ENCODE measurements around the gene IL5RA. TPM values are rescaled to one million over a fixed set of nuclear protein-coding genes. Genes with fewer than 3 reads are reported as not detected.

Gene IL5RA
- total and polyA plus RNA-seq, 4 donors = 4.3 to 9.4 (median 6.9) TPM

- DNase-seq (ENCODE audit: low read depth in 4 of 6, low spot score in 6 of 6) = no peak
- Histone ChIP-seq H3K36me3 (ENCODE audit: control insufficient read depth, insufficient read depth, low read length) (no peaks in the 10 kb centered on the region), H3K9me3 (ENCODE audit: control insufficient read depth, insufficient read depth, low read length) (no peaks in the 10 kb centered on the region), H3K27me3 (ENCODE audit: control insufficient read depth, insufficient read depth, low read length) (no peaks in the 10 kb centered on the region), H3K27ac (ENCODE audit: low read depth, low read length) (no peak overlapping the region), H3K4me3 (ENCODE audit: low read depth, low read length) (no peak overlapping the region), H3K4me1 (ENCODE audit: control insufficient read depth, insufficient read depth, low read length) (no peaks in the 10 kb centered on the region)
- 33% methylated on average over 3 of the region's 11 CpGs for WGBS (ENCODE audit: insufficient coverage)
Measured at GRCh38 chr3:3109407-3110298, 521 bp downstream of the IL5RA start.

- Histone ChIP-seq H3K27me3 (ENCODE audit: control insufficient read depth, insufficient read depth, low read length) (no peaks in the 10 kb centered on the region), H3K9me3 (ENCODE audit: control insufficient read depth, insufficient read depth, low read length) (no peaks in the 10 kb centered on the region), H3K27ac (ENCODE audit: low read depth, low read length) (no peak overlapping the region), H3K36me3 (ENCODE audit: control insufficient read depth, insufficient read depth, low read length) (no peaks in the 10 kb centered on the region), H3K4me3 (ENCODE audit: low read depth, low read length) (no peak overlapping the region), H3K4me1 (ENCODE audit: control insufficient read depth, insufficient read depth, low read length) (no peaks in the 10 kb centered on the region)
- no peak for DNase-seq (ENCODE audit: low read depth in 4 of 6, low spot score in 6 of 6)
- WGBS (ENCODE audit: insufficient coverage) = no CpG with 5 or more reads among the region's 3 CpGs
Measured at GRCh38 chr3:3107858-3108257, 2.3 kb downstream of the IL5RA start.

GRCh38 chr3:3107181-3107580, 3.0 kb downstream of the IL5RA start:
- H3K36me3 ChIP-seq (ENCODE audit: control insufficient read depth, insufficient read depth, low read length) = no peaks in the 10 kb centered on the region
- no peak overlapping the region for H3K4me3 ChIP-seq (ENCODE audit: low read depth, low read length)
- no peaks in the 10 kb centered on the region for H3K9me3 ChIP-seq (ENCODE audit: control insufficient read depth, insufficient read depth, low read length)
- H3K4me1 ChIP-seq (ENCODE audit: control insufficient read depth, insufficient read depth, low read length) = no peaks in the 10 kb centered on the region
- no peak for DNase-seq (ENCODE audit: low read depth in 4 of 6, low spot score in 6 of 6)
- H3K27me3 ChIP-seq (ENCODE audit: control insufficient read depth, insufficient read depth, low read length) = no peaks in the 10 kb centered on the region
- WGBS (ENCODE audit: insufficient coverage) = no CpG with 5 or more reads among the region's 3 CpGs
- no peak overlapping the region for H3K27ac ChIP-seq (ENCODE audit: low read depth, low read length)

- H3K36me3 ChIP-seq (ENCODE audit: control insufficient read depth, insufficient read depth, low read length) = no peaks in the 10 kb centered on the region
- H3K9me3 ChIP-seq (ENCODE audit: control insufficient read depth, insufficient read depth, low read length) = no peaks in the 10 kb centered on the region
- no peak overlapping the region for H3K27ac ChIP-seq (ENCODE audit: low read depth, low read length)
- 100% methylated on average over 1 of the region's 4 CpGs for WGBS (ENCODE audit: insufficient coverage)
- DNase-seq (ENCODE audit: low read depth in 4 of 6, low spot score in 6 of 6) = no peak
- H3K4me3 ChIP-seq (ENCODE audit: low read depth, low read length) = no peak overlapping the region
- H3K27me3 ChIP-seq (ENCODE audit: control insufficient read depth, insufficient read depth, low read length) = no peaks in the 10 kb centered on the region
- H3K4me1 ChIP-seq (ENCODE audit: control insufficient read depth, insufficient read depth, low read length) = no peaks in the 10 kb centered on the region
Measured at GRCh38 chr3:3105815-3106214, 4.4 kb downstream of the IL5RA start.

GRCh38 chr3:3105246-3105645, 4.9 kb downstream of the IL5RA start:
- H3K27me3 ChIP-seq (ENCODE audit: control insufficient read depth, insufficient read depth, low read length) = no peaks in the 10 kb centered on the region
- H3K36me3 ChIP-seq (ENCODE audit: control insufficient read depth, insufficient read depth, low read length) = no peaks in the 10 kb centered on the region
- WGBS (ENCODE audit: insufficient coverage) = no CpG with 5 or more reads among the region's 3 CpGs
- DNase-seq (ENCODE audit: low read depth in 4 of 6, low spot score in 6 of 6) = no peak
- no peaks in the 10 kb centered on the region for H3K9me3 ChIP-seq (ENCODE audit: control insufficient read depth, insufficient read depth, low read length)
- no peak overlapping the region for H3K27ac ChIP-seq (ENCODE audit: low read depth, low read length)
- no peak overlapping the region for H3K4me3 ChIP-seq (ENCODE audit: low read depth, low read length)
- no peaks in the 10 kb centered on the region for H3K4me1 ChIP-seq (ENCODE audit: control insufficient read depth, insufficient read depth, low read length)

GRCh38 chr3:3102751-3103150, 7.4 kb downstream of the IL5RA start:
- DNase-seq (ENCODE audit: low read depth in 4 of 6, low spot score in 6 of 6) = no peak
- no peak overlapping the region for H3K27ac ChIP-seq (ENCODE audit: low read depth, low read length)
- no peaks in the 10 kb centered on the region for H3K36me3 ChIP-seq (ENCODE audit: control insufficient read depth, insufficient read depth, low read length)
- H3K9me3 ChIP-seq (ENCODE audit: control insufficient read depth, insufficient read depth, low read length) = no peaks in the 10 kb centered on the region
- 89% methylated on average over 6 of the region's 6 CpGs for WGBS (ENCODE audit: insufficient coverage)
- no peaks in the 10 kb centered on the region for H3K4me1 ChIP-seq (ENCODE audit: control insufficient read depth, insufficient read depth, low read length)
- H3K4me3 ChIP-seq (ENCODE audit: low read depth, low read length) = no peak overlapping the region
- H3K27me3 ChIP-seq (ENCODE audit: control insufficient read depth, insufficient read depth, low read length) = no peaks in the 10 kb centered on the region

GRCh38 chr3:3101660-3102458, 8.3 kb downstream of the IL5RA start:
- H3K4me1 ChIP-seq (ENCODE audit: control insufficient read depth, insufficient read depth, low read length) = no peaks in the 10 kb centered on the region
- H3K27ac ChIP-seq (ENCODE audit: low read depth, low read length) = no peak overlapping the region
- no peak for DNase-seq (ENCODE audit: low read depth in 4 of 6, low spot score in 6 of 6)
- WGBS (ENCODE audit: insufficient coverage) = 100% methylated on average over 2 of the region's 6 CpGs
- H3K27me3 ChIP-seq (ENCODE audit: control insufficient read depth, insufficient read depth, low read length) = no peaks in the 10 kb centered on the region
- H3K4me3 ChIP-seq (ENCODE audit: low read depth, low read length) = no peak overlapping the region
- no peaks in the 10 kb centered on the region for H3K36me3 ChIP-seq (ENCODE audit: control insufficient read depth, insufficient read depth, low read length)
- H3K9me3 ChIP-seq (ENCODE audit: control insufficient read depth, insufficient read depth, low read length) = no peaks in the 10 kb centered on the region

GRCh38 chr3:3097958-3098357, 12.2 kb downstream of the IL5RA start:
- H3K4me1 ChIP-seq (ENCODE audit: control insufficient read depth, insufficient read depth, low read length) = no peaks in the 10 kb centered on the region
- H3K4me3 ChIP-seq (ENCODE audit: low read depth, low read length) = no peak overlapping the region
- WGBS (ENCODE audit: insufficient coverage) = 100% methylated on average over 1 of the region's 4 CpGs
- H3K27me3 ChIP-seq (ENCODE audit: control insufficient read depth, insufficient read depth, low read length) = no peaks in the 10 kb centered on the region
- no peaks in the 10 kb centered on the region for H3K9me3 ChIP-seq (ENCODE audit: control insufficient read depth, insufficient read depth, low read length)
- no peak overlapping the region for H3K27ac ChIP-seq (ENCODE audit: low read depth, low read length)
- no peaks in the 10 kb centered on the region for H3K36me3 ChIP-seq (ENCODE audit: control insufficient read depth, insufficient read depth, low read length)
- DNase-seq (ENCODE audit: low read depth in 4 of 6, low spot score in 6 of 6) = no peak

- H3K4me3 ChIP-seq (ENCODE audit: low read depth, low read length) = no peak overlapping the region
- H3K27ac ChIP-seq (ENCODE audit: low read depth, low read length) = no peak overlapping the region
- H3K4me1 ChIP-seq (ENCODE audit: control insufficient read depth, insufficient read depth, low read length) = no peaks in the 10 kb centered on the region
- 93% methylated on average over 3 of the region's 4 CpGs for WGBS (ENCODE audit: insufficient coverage)
- no peaks in the 10 kb centered on the region for H3K36me3 ChIP-seq (ENCODE audit: control insufficient read depth, insufficient read depth, low read length)
- no peak for DNase-seq (ENCODE audit: low read depth in 4 of 6, low spot score in 6 of 6)
- H3K9me3 ChIP-seq (ENCODE audit: control insufficient read depth, insufficient read depth, low read length) = no peaks in the 10 kb centered on the region
- H3K27me3 ChIP-seq (ENCODE audit: control insufficient read depth, insufficient read depth, low read length) = no peaks in the 10 kb centered on the region
Measured at GRCh38 chr3:3089017-3089416, 21.2 kb downstream of the IL5RA start.

All from spinal cord (tissue), 10 donors.